NCI-H2171 (cell line): ENCODE data around the gene NCOA5.
"Not testable (repeated sequence)": the region's sequence is repeated elsewhere in the genome, so short reads cannot be mapped to it uniquely, and the experiment has no call there.

Experiments used
- DNase-seq: peaks from one replicate; lab custom pipeline; 2025; lab: John Stamatoyannopoulos, UW

Gene NCOA5

DNA sequence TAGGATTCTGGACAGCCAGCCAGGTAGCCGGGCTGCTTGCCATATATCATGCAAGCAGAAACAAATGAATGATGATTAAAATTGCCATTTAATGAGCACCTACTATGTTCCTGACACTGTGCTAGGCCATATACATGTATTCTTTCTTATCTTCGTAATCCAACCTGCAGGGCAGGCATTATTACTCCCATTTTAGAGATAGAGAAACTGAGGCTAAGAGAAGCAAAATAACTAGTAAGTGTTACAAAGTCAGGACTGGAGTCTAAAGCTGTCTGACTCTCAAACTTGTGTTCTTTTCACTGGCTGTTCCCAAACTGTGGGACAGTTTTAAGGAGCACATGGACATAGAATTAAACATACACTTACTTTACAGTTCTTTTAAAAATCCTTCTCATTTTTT, 30.4 kb upstream of the NCOA5 start:
- DNase-seq, result no peak

DNA sequence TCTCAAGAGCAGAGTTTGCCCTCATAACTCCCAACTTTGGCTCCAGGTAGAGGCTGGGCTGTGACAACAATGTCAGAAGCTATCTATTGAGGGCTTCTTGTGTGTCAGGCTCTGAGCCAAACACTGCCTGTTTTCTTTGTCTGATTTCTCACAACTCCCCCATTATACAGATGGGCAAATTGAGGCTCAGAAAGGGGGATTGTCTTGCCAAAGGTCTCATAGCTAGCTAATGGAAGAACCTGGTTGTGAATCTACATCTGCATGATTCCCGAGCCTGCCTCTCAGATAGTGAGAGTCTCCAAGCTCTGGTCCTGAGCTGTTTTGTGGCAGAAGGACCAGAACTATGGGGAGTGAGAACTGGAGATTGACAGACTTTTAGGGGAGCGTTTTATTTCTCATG, 29.8 kb upstream of the NCOA5 start:
- no peak for DNase-seq

DNA sequence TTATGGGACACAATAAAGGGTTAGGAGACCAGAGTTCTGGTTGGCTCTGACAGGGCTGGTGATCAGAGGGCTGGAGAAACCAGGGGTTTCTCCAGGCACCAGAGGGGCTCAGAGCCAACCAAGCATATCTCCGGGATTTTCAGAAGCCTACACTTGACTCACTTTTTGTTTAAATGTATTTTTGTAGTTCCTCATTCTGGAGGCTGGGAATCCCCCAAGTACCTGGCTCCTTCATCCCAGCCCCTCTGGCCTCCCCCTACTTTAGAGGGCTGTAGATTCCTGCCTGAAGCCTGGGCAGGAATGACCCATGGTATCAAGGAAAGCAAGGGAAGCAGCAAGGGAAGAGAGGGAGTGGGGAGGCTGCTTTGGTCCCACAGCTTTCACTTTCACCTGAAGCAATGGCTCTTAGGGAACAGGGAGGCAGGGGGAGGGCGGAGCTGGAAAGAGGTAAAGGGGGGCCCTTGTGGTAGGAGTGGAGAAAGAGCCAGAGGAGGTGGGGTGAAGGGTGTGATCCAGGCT, 29.3 kb upstream of the NCOA5 start:
- no peak for DNase-seq

DNA sequence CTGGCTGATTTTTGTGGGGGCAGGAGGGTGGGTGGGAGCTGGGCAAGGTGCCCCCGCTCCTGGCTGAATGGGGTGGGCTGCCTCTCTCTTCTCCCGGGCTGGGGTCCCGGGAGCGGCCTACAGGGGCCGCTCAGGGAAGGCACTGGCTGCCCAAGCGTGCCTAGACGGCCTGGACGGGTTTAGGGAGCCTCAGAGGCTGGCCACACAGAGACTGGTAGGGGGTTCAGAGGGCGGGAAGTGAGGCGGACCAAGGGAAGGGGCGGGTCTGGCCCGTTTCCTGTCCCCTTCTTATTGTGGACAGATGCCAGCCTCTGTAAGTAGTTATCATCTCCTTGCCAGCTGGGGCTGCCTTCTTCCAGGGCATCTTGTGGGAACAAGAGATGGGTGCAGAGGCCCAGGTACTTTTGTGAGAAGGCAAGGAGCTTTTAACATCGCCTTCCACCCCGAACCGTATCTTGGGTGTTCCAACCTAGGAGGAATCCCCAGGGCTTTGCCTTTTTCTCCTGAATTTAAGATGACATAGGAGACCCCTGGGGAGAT, 28.8 kb upstream of the NCOA5 start:
- DNase-seq, result no peak

DNA sequence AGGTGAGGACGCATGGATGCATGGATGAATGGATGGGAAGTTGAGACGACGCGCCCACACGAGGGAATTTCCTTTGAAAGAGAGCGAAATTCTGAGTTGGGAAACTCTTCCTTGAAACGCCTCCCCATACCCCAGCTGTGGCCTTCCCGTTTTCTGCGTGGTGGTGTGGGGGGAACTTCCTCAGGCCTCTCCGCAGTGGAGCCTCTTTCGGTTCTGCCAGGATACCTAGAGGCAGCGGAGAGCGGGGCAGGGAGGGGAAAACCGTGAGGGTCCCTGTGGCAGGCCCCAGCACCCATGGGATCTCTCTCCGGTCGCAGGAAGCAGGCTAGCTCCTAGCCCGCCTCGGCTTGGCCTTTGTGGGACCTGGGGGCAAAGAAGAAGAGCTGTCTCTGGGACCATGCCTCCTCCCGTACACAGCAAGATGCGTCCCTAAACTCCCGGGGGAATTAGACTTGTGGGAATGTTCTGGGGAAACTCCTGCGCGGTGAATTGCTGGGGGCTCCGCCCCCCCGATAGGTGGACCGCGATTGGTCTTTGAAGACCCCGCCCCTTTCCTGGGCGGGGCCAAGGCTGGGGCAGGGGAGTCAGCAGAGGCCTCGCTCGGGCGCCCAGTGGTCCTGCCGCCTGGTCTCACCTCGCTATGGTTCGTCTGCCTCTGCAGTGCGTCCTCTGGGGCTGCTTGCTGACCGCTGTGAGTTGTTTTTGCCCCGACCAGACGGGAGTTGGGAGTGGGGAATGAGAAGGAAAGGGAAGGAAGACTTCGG, 28.1 kb upstream of the NCOA5 start, which contains the start of gene CD40:
Gene CD40 (plus strand): TSS at position 611 of the 764 bp plus-strand sequence. CDS start 30 bp downstream, at position 641.
- DNase-seq, result no peak

DNA sequence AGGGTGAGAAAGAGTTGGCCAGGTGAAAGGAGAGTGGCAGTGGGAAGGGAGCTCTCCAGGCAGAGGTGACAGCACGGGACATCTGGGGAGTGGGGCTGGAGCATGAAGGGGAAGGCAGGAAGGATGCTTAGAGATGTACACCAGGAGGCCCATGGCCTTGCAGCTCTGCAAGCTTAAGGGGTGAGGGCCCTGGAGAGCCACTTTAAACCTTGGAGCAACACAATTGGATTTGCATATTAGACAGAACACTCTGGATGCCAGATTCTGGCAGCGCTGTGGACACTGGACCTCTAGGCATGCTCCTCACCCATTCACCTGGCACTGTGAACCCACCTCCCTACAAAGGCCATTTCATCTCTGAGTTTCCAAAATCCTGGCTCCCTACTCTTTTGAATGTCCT, 24.7 kb upstream of the NCOA5 start:
- no peak for DNase-seq

DNA sequence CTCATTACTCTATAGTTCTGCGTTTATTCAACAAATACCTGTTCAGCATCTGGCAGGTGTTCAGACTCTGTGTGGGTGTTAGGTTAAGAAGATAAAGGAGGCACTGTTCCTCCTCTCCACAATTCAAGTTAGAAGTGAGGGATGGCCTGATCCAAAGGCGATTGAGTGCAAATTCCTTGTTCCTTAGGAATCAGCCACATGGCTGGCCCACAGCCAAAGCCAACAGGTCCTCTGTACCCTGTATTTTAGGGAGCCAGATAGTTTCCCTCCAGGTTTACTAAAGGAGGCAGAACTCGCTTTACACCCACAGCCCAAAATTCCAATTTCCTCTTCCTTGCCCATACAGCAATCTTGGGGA, 23.3 kb upstream of the NCOA5 start:
- no peak for DNase-seq

DNA sequence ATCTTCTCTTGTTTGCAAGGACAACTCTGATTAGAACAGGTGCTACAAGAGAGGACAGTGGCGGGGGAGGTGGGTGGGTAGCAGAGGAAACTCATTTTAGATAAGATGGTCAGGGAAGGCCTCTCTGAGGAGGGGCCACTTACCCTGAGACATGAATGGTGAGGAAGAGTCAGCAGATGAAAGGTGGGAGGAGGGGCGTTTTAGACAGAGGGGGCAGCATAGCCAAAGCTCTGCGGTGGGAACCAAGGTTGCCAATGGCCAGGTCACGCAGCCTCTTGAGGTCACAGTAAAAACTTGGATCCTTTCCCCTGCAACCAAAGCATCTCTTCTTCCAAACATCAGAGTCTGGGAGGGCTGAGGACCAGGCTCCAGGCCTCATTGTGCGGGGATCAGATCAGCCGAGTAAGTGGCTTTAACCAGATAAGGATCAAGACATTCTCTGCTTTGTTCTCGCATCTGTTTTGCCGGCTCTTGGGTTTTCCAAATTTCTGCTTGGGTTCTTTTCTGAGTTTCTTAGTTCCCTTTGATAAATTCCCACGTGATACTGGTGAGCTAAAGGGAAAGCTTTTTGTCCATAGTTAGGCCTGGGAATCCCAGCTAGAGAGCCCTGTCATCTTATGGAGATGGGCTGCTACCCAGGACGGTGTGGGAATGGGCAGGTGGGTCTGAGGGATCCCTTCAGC, 22.8 kb upstream of the NCOA5 start:
- DNase-seq, result no peak

DNA sequence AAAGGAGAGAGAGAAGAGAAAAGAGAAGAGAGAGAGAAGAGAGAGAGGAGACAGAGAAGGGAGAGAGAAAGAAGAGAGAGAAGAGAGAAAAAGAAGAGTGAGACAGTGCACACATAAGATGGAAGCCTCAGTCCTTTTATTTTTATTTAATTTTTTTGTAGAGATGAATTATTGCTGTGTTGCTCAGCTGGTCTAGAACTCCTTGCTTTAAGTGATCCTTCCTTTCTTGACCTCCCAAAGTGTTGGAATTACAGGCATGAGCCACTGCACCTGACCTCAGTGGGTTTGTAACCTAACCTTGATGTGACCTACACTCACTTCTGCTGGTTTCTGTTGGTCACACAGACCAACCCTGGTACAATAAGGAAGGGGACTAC, 22.1 kb upstream of the NCOA5 start:
- no peak for DNase-seq

DNA sequence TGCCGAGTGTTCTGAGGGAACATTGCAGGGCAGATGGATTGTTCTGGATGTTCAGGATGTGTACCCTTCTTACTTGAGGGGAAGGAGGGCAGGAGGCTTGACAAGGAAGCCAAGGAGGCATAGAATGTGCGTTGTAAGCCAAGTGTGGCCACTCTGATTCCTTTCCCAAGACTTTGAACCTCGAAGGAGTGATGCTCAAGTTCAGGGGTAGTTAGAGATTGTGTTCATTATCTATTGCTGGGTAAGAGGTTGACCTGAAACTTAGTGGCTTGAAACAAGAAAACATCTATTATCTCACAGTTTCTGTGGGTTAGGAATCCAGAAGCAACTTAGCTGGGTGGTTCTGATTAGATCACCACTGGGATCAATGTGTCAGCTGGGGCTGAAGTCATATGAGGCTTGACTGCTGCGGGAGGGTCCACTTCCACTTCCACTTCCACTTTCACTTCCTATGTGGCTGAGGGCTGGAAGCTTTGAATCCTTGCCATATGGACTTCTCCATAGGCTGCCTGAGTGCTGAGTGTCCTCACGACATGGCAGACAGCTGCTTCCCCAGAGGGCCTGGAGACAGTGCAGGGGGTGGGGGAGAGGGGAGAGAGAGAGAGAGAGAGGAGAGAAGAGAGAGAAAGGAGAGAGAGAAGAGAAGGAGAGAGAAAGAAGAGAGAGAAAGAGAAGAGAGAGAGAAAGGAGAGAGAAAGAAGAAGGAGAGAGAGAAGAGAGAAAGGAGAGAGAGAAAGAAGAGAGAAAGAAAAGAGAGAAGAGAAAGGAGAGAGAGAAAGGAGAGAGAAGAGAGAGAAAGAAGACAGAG, 21.5 kb upstream of the NCOA5 start:
- no peak for DNase-seq

DNA sequence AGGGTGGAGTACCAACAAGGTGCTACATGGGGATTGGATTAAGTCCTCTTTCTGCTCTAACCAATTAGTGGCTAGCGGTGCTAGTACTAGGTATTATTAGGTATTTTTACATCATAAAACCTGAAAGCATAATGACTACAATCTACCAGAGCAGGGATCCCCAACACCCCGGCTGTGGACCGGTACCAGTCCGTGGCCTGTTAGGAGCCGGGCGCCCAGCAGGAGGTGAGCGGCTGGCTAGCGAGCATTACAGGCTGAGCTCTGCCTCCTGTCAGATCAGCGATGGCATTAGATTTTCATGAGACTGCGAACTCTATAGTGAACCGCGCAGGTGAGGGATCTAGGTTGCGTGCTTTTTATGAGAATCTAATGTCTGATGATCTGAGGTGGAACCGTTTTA, 19.2 kb upstream of the NCOA5 start:
- no peak for DNase-seq

DNA sequence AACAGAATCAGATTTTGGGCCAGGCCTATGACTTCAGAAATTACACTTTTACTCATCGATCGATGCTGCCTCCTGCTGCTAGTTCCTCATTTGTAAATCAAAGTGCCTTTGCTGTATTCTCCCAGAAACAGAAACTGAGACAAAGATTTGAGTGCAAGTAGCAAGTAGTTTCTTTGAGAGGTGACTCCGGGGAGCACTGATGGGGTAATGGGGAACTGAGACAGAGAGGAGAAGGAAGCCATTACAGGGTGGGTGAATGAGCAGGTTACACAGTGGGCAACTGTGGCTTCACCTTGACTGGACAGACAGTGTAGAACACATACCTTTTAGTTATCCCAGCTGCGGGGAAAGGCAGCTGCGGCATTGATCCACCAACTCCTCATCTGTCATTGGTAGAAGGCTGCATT, 18.7 kb upstream of the NCOA5 start:
- DNase-seq, result no peak

DNA sequence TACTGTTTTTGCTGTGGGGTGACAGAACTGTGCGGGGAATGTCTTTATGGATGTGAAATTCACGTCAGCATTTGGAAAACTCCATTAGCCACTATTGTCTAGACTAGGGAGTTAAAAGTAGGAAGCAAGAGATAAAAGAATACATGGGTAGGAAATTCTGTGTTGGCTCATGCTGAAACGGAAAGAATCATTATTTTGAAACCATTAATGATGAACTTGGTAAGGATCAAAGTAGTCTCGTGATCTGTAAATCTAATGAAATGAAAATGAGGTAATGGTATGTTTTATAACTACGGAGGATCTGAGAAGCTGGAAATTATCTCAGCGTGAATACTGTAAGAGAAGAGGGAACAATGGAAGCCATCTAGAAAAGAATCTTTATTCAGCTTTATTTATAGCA, 17.3 kb upstream of the NCOA5 start:
- no peak for DNase-seq

DNA sequence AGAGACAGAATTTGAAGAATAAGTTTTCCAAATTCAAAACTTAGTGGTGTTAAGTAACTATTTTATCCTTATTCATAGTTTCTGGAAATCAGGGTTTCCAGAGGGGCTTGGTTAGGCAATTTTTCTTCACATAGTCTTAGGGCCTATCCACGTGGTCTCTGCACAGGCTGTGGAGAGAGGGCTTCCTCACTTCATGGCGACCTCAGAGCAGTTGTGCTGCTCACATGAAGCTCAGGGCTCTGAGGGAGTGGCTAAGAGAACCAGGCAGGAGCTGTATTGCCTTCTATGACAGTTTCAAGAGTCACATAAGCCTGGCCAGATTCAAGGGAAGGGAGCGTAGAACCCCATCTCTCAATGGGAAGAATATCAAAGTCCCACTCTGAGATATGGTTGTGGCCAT, 14.5 kb upstream of the NCOA5 start:
- no peak for DNase-seq

DNA sequence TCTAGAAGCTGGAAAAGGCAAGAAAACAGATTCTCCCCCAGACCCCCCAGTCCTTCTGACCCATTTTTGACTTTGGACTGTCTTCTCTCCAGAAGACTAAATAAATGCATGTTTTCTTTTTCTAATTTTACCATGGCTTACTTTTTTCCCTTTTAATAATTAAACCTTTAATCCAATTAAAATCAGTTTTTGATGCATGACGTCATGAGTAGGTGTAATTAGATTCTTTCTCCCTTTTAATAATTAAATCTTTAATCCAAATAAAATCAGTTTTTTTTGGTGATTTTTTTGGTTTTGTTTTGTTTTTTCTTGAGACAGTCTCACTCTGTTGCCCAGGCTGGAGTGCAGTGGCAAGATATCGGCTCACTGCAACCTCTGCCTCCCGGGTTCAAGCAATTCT, 13.2 kb upstream of the NCOA5 start:
- no peak for DNase-seq

DNA sequence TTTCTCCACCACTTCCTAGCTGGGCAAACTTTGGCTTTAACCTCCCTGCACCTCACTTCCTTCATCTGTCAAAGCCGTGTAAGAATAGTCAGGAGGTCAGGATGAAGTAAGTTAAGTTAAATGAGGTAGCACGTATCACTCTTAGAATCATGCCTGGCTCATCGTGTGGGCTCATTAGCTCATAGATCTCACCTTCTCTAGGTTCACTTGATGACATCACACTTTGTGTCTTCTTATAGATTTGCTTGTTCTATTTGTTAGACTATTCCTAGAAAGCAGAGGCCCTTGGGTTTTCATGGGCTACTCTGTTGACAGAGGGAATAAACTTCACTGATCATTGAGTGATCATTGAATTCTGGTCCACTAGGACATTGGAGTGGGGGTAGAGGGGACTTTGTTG, 12.2 kb upstream of the NCOA5 start:
- no peak for DNase-seq

DNA sequence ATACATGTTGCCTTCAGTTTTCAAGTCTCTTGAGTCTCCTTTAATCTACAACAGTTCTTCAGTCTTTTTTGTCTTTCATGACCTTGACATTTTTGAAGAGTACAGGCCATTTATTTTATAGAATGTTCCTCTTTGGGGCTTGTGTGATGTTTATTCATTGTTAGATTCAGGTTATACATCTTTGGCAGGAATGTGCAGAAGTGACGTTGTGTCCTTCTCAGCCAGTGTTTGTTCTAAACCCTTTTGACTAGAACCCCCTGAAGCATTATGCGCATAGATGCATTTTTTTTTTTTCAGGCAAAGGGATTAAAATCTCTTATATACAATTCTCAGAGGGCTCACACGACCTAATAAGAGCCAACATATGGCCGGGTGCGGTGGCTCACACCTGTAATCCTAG, 11.2 kb upstream of the NCOA5 start:
- DNase-seq, result no peak

DNA sequence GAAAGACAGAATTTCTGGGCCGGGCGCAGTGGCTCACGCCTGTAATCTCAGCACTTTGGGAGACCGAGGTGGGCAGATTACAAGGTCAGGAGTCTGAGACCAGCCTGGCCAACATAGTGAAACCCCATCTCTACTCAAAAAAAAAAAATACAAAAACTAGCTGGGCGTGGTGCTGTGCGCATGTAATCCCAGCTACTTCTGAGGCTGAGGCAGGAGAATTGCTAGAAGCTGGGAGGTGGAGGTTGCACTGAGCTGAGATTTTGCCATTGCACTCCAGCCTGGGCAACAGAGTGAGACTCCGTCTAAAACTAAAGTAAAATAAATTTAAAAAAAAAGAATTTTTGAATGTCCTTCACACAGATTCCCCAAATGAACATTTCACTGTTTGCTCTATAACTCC, 10.7 kb upstream of the NCOA5 start:
- DNase-seq, result not testable (repeated sequence)

DNA sequence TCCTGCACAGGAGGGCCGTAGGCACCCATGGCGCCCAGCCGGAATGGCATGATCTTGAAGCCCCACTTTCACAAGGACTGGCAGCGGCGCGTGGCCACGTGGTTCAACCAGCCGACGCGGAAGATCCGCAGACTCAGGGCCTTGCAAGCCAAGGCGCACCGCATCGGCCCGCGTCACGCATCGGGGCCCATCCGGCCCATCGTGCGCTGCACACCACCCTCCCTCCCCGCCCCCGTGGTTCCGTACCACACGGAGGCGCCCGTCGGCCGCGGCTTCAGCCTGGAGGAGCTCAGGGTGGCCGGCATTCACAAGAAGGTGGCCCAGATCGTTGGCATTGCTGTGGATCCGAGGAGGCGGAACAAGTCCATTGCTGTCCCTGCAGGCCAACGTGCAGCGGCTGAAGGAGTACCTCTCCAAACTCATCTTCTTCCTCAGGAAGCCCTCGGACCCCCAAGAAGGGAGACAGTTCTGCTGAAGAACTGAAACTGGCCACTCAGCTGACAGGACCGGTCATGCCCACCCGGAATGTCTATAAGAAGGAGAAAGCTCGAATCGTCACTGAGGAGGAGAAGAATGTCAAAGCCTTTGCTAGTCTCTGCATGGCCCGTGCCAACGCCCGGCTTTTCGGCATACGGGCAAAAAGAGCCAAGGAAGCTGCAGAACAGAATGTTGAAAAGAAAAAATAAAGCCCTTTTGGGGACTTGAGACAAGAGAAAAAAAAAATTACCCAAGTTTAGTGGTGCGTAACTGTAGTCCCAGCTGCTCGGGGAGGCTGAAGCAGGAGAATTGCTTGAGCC, 9.9 kb upstream of the NCOA5 start:
- no peak for DNase-seq

DNA sequence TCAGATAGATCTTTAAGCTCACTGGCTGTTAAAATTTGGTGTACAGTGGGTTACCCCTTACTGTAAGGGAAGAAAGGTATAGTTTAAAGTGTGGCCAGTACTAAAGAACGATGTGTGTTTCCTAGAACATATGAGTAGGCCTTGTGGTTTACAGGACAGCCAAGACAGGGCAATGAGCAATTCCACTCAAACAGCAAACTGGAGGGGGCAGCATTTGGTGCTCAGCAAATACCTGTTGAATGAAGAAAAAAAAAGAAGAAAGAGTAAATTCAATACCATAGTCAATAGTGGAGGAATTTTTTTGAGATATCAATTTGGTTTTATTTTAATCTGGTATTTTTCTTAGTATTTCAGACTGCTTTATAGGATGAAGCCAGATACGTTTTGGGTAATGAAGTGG, 3.8 kb upstream of the NCOA5 start:
- DNase-seq, result no peak

DNA sequence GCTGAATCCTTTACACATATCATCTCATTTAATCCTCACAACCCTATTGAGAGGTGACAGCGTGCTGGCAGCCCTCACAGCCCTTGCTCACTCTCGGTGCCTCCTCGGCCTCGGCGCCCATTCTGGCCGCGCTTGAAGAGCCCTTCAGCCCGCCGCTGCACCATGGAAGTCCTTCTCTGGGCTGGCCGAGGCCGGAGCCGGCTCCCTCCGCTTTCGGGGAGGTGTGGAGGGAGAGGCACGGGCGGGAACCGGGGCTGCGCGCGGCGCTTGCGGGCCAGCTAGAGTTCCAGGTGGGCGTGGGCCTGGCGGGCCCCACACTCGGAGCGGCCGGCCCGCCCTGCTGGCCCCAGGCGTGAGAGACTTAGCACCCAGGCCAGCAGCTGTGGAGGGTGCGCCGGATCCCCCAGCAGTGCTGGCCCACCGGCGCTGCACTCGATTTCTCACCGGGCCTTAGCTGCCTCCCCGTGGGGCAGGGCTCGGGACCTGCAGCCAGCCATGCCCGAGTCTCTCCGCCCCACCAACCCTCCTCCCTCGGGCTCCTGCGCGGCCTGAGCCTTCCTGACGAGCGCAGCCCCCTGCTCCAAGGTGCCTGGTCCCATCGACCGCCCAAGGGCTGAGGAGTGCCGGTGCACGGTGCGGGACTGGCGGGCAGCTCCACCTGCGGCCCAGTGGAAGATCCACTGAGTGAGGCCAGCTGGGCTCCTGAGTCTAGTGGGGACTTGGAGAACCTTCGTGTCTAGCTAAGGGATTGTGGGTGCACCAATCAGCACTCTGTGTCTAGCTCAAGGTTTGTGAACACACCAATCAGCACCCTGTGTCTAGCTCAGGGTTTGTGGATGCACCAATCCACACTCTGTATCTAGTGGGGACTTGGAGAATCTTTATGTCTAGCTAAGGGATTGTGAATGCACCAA, 2.1 kb upstream of the NCOA5 start:
- not testable (repeated sequence) for DNase-seq
